Measurements from ENCODE around the gene KIF26A. TPM values are rescaled to one million over a fixed set of nuclear protein-coding genes. Genes with fewer than 3 reads are reported as not detected.

Gene KIF26A
- total RNA-seq, 2 experiments from 2014 or later, result 0.35 to 0.50 TPM

DNA sequence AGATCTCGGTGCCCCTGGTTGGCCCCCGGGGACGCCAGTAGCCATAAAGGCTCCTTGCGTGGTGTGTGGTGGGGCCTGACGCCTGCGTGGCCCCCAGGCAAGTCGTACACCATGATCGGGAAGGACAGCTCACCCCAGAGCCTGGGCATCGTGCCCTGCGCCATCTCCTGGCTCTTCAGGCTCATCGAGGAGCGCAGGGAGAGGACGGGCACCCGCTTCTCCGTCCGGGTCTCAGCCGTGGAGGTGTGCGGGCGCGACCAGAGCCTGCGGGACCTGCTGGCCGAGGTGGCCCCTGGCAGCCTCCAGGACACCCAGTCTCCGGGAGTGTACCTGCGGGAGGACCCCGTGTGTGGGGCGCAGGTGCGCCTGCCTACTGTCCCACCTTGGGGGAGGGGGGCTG is 34.5 kb downstream of the KIF26A start:
- Mint-ChIP-seq H3K4me3 (no peak overlapping the region), H3K4me1 (no peaks in the 10 kb centered on the region)

DNA sequence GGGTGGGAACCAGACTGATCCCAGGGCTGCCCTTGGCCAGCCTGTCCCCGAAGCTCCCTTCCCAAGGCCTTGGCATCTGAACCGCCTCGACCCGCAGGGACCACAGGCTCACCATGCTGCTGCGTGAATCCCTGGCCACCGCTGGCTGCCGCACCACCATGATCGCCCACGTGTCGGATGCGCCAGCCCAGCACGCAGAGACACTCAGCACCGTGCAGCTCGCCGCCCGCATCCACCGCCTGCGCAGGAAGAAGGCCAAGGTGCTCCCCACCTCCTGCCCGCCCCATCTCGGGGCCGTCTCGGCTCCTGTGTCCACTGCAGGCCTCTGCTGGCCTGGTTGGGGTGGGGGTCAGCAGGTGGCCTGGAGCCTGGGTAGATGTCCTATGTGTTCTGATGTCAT is 35.7 kb downstream of the KIF26A start:
- ChIA-PET POLR2A (no interaction called here), CTCF (no interaction called here)
- H3K4me1 Mint-ChIP-seq, result no peaks in the 10 kb centered on the region
- no peaks in the 10 kb centered on the region for H3K36me3 Mint-ChIP-seq (ENCODE audit: low read depth)
- no peak overlapping the region for H3K27ac Mint-ChIP-seq
- H3K27me3 Mint-ChIP-seq, result no peaks in the 10 kb centered on the region
- no peaks in the 10 kb centered on the region for H3K9me3 Mint-ChIP-seq
- DNase-seq, result no peak
- H3K4me3 Mint-ChIP-seq, result no peak overlapping the region

More for the DNA sequence above, 34.5 kb downstream of the KIF26A start:
- H3K27ac Mint-ChIP-seq, result no peak overlapping the region
- no peaks in the 10 kb centered on the region for H3K36me3 Mint-ChIP-seq (ENCODE audit: low read depth)
- no peak for DNase-seq
- CTCF ChIA-PET, result no interaction called here
- no peaks in the 10 kb centered on the region for H3K9me3 Mint-ChIP-seq
- no peaks in the 10 kb centered on the region for H3K27me3 Mint-ChIP-seq
- POLR2A ChIA-PET, result no interaction called here

DNA sequence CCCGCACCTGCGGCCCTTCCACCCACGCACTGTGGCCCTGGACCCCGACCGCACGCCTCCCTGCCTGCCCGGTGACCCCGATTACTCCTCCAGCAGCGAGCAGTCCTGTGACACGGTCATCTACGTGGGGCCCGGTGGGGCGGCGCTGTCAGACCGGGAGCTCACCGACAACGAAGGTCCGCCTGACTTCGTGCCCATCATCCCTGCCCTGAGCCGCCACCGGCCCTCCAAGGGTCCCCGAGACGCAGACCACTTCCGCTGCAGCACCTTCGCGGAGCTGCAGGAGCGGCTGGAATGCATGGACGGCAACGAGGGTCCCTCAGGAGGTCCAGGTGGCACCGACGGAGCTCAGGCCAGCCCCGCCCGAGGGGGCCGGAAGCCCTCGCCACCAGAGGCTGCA is 36.7 kb downstream of the KIF26A start:
- no peaks in the 10 kb centered on the region for H3K27me3 Mint-ChIP-seq
- H3K4me1 Mint-ChIP-seq, result no peaks in the 10 kb centered on the region
- ChIA-PET CTCF (no interaction called here), POLR2A (no interaction called here)
- no peak overlapping the region for H3K27ac Mint-ChIP-seq
- H3K4me3 Mint-ChIP-seq, result no peak overlapping the region
- H3K36me3 Mint-ChIP-seq (ENCODE audit: low read depth), result no peaks in the 10 kb centered on the region
- DNase-seq, result no peak
- no peaks in the 10 kb centered on the region for H3K9me3 Mint-ChIP-seq

DNA sequence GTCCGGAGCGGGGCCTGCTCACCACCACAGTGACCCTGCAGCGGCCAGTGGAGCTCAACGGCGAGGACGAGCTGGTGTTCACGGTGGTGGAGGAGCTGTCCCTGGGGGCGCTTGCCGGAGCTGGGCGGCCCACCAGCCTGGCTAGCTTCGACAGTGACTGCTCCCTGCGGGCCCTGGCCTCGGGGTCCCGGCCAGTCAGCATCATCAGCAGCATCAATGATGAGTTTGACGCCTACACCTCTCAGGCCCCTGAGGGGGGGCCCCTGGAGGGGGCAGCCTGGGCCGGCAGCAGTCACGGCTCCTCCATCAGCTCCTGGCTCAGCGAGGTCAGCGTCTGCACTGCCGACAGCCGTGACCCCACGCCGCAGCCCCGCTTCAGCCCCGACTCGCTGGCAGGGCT is 37.4 kb downstream of the KIF26A start:
- POLR2A ChIA-PET, result no interaction called here
- no peak overlapping the region for H3K27ac Mint-ChIP-seq
- no peaks in the 10 kb centered on the region for H3K4me1 Mint-ChIP-seq
- DNase-seq, result no peak
- CTCF ChIA-PET, result no interaction called here
- no peak overlapping the region for H3K4me3 Mint-ChIP-seq
- H3K9me3 Mint-ChIP-seq, result no peaks in the 10 kb centered on the region
- H3K27me3 Mint-ChIP-seq, result no peaks in the 10 kb centered on the region
- H3K36me3 Mint-ChIP-seq (ENCODE audit: low read depth), result no peaks in the 10 kb centered on the region

DNA sequence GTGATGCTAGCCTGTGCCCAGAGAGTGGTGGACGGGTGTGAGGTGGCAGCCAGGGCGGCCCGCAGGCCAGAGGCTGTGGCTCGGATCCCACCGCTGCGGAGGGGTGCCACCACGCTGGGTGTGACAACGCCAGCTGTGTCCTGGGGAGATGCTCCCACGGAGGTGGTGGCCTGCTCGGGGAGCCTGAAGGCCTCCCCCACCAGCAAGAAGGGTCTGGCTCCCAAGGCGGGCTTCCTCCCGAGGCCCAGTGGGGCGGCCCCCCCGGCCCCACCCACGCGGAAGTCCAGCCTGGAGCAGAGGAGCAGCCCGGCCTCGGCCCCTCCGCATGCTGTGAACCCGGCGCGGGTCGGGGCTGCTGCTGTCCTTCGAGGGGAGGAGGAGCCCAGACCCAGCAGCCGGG is 38.2 kb downstream of the KIF26A start:
- Mint-ChIP-seq H3K27me3 (no peaks in the 10 kb centered on the region), H3K4me3 (no peak overlapping the region), H3K27ac (no peak overlapping the region), H3K36me3 (ENCODE audit: low read depth) (no peaks in the 10 kb centered on the region), H3K9me3 (no peaks in the 10 kb centered on the region), H3K4me1 (no peaks in the 10 kb centered on the region)
- ChIA-PET POLR2A (no interaction called here), CTCF (interaction anchor here (0.5 kb wide), 1 partner anchor 372 kb away, joined by 8 read pairs; no protein-coding TSS in a partner anchor)
- no peak for DNase-seq

DNA sequence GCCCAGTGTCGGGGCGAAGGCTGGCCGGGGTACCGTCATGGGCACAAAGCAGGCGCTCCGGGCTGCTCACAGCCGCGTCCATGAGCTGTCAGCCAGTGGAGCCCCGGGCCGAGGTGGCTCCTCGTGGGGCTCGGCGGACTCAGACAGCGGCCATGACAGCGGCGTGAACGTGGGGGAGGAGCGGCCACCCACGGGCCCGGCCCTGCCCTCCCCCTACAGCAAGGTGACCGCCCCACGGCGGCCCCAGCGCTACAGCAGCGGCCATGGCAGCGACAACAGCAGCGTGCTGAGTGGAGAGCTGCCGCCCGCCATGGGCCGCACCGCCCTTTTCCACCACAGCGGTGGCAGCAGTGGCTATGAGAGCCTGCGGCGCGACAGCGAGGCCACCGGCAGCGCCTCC is 39.0 kb downstream of the KIF26A start:
- CTCF ChIA-PET, result no interaction called here

DNA sequence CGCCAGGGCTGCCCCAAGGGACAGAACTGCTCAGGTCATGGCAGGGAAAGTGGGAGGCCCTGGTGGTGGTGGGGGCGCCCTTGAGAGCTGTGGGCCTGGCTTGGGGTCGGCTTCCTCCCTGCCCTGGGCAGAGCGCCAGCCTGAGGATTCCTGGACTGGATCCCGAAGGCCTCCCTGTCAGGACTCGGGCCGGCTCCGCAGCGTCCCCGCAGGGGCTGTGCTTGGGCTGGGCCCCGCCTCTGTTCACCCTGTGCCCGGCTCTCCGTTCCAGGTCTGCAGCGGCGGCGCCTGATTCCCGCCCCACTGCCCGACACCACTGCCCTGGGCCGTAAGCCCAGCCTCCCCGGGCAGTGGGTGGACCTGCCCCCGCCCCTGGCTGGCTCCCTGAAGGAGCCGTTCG is 39.9 kb downstream of the KIF26A start:
- Mint-ChIP-seq H3K27me3 (no peaks in the 10 kb centered on the region), H3K36me3 (ENCODE audit: low read depth) (no peaks in the 10 kb centered on the region), H3K27ac (no peak overlapping the region), H3K9me3 (no peaks in the 10 kb centered on the region), H3K4me1 (no peaks in the 10 kb centered on the region), H3K4me3 (no peak overlapping the region)
- no peak for DNase-seq
- ChIA-PET CTCF (no interaction called here), POLR2A (no interaction called here)

More for the DNA sequence above, 39.0 kb downstream of the KIF26A start:
- H3K4me3 Mint-ChIP-seq, result no peak overlapping the region
- no peak overlapping the region for H3K27ac Mint-ChIP-seq
- no peak for DNase-seq
- POLR2A ChIA-PET, result no interaction called here
- no peaks in the 10 kb centered on the region for H3K27me3 Mint-ChIP-seq
- H3K36me3 Mint-ChIP-seq (ENCODE audit: low read depth), result no peaks in the 10 kb centered on the region
- no peaks in the 10 kb centered on the region for H3K9me3 Mint-ChIP-seq
- no peaks in the 10 kb centered on the region for H3K4me1 Mint-ChIP-seq

DNA sequence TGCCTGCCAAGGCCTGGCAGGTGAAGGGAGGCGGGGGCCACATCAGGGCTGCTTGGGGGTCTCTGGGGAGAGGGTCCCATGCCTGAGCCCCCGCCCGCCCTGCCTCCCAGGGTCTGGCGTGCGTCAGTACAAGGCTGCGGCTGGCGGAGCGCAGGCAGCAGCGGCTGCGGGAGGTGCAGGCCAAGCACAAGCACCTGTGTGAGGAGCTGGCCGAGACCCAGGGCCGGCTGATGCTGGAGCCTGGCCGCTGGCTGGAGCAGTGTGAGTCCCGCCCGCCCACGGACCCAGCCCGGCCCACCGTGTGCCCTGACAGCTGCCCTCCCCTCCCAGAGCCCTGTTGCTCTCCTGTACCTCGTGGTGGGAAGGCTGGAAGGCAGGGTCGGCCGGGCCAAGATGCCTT is 40.7 kb downstream of the KIF26A start:
- Mint-ChIP-seq H3K4me3 (no peak overlapping the region), H3K27me3 (no peaks in the 10 kb centered on the region), H3K27ac (no peak overlapping the region), H3K4me1 (no peaks in the 10 kb centered on the region), H3K36me3 (ENCODE audit: low read depth) (no peaks in the 10 kb centered on the region), H3K9me3 (no peaks in the 10 kb centered on the region)
- ChIA-PET CTCF (no interaction called here), POLR2A (no interaction called here)
- no peak for DNase-seq

DNA sequence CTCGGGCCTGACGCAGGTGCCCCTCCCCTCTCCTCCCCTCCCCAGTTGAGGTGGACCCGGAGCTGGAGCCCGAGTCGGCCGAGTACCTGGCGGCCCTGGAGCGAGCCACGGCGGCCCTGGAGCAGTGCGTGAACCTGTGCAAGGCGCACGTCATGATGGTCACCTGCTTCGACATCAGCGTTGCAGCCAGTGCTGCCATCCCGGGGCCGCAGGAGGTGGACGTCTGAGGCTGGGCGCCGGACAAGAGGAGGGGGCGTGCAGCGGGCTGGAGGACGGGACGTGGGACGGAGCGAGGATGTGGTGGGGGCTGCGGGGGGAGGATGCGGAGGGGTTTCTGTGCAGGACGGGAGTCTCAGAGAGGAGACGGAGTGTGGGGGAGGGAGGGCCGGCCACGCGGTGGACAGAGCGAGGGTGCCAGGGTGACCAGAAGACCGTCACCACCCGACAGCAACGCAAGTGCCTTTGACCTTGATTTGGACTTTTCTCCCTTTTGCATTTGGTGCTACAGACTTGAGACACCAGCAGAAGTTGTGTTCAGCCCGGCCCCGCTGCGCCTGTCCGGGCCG is 41.3 kb downstream of the KIF26A start:
- no peaks in the 10 kb centered on the region for H3K9me3 Mint-ChIP-seq
- no peaks in the 10 kb centered on the region for H3K36me3 Mint-ChIP-seq (ENCODE audit: low read depth)
- POLR2A ChIA-PET, result no interaction called here
- H3K4me1 Mint-ChIP-seq, result no peaks in the 10 kb centered on the region
- H3K27me3 Mint-ChIP-seq, result no peaks in the 10 kb centered on the region
- DNase-seq, result no peak
- no peak overlapping the region for H3K27ac Mint-ChIP-seq
- CTCF ChIA-PET, result no interaction called here
- no peak overlapping the region for H3K4me3 Mint-ChIP-seq

DNA sequence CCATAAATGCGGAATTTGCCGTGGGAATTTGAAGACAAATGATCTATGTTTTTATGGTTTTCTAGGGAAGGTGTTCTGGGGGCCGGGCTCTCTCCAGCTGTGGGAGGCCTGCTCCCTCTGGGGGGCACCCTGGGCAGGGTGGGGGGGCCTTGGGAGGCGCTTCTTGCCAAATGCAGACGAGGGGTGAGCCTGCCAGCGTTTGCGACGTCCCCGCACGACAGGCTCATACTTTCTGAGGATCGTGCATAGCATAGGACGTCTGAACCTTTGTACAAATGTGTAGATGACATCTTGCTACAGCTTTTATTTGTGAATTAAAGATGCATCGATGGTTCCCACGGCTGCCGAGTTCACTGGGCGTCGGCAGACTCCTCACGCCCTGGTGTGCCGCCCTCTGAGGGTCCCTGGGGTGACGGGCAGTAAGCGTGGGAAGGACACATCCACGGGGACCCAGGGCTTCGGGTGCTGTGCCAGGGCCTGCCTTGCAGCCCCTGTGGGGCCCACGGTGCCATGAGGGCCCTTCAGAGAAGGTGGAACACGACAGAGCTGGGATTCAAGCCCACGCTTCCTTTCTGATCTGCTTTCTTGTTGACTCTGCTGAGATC is 42.3 kb downstream of the KIF26A start:
- Mint-ChIP-seq H3K4me3 (no peak overlapping the region), H3K9me3 (no peaks in the 10 kb centered on the region), H3K4me1 (no peaks in the 10 kb centered on the region), H3K27me3 (no peaks in the 10 kb centered on the region), H3K27ac (no peak overlapping the region), H3K36me3 (ENCODE audit: low read depth) (no peaks in the 10 kb centered on the region)
- POLR2A ChIA-PET, result no interaction called here
- no peak for DNase-seq
- CTCF ChIA-PET, result no interaction called here

DNA sequence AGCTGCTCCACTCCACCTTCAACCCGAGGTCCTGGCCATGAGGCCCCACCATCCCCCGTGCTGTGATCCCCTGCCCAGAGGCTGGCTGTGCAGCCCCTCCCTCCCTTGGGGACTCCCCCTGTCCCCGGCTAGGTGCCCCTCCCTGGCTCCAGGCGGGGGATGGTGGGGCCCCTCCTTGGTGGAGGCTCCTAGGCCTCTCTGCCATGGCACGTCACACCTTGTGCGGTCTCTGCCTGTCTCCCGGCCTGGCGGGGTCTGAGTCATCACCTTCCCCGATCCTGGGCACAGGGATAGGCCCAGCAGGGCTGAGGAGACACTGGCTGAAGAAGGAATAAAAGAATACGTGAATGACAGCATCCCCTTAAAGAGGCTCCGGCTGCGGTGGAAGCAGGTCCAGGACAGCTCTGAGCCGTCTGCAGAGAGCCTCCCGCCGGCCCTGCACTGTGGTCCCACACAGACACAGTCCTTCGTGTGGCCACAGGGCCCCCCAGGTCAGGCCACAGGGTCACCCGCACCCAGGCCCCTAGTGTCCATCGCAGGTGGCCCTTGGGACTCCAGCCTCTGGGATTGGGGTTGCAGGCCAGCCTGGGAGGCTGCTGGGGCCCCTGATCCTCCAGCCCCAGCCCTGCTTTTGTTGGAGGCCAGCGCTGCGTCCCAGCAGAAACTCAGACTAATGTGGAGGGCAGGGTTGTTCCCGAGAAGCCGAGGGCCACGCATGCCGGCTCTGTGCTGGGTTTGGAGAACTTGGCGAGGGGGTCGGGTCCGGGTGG is 43.6 kb downstream of the KIF26A start:
- no peaks in the 10 kb centered on the region for H3K36me3 Mint-ChIP-seq (ENCODE audit: low read depth)
- no peak for DNase-seq
- H3K9me3 Mint-ChIP-seq, result no peaks in the 10 kb centered on the region
- ChIA-PET CTCF (interaction anchor here (0.6 kb wide), 1 partner anchor 429 kb away, joined by 3 read pairs; no protein-coding TSS in a partner anchor), POLR2A (no interaction called here)
- no peak overlapping the region for H3K4me3 Mint-ChIP-seq
- no peak overlapping the region for H3K27ac Mint-ChIP-seq
- no peaks in the 10 kb centered on the region for H3K4me1 Mint-ChIP-seq
- no peaks in the 10 kb centered on the region for H3K27me3 Mint-ChIP-seq

DNA sequence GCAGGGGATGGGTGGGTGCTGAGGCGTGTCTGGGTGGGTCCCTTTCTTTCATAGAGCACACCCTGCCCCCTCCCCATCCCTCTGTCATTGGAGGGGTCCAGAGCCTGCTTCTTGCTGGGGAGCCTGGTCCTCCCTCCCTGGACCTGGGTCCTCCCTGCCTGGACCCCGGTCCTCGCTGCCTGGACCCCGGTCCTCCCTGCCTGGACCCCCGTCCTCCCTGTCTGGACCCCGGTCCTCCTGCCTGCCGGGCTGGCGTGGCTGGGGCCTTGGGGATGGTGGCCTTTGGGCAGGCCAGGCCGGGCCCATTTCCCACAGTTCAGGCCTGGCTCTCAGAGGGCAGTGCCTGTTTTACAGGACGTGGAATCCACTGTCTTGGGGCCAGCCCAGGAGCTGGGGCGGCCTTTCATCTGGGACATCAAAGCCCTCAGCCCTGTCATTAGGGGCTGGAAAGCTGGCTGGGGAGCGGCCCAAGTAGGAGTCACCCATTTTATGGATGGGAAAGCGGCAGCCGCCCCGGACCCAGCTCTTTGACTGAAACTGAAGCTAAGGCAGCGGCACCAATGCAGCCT is 44.6 kb downstream of the KIF26A start:
- DNase-seq, result no peak
- H3K4me1 Mint-ChIP-seq, result no peaks in the 10 kb centered on the region
- CTCF ChIA-PET, result no interaction called here
- POLR2A ChIA-PET, result no interaction called here
- H3K9me3 Mint-ChIP-seq, result no peaks in the 10 kb centered on the region
- H3K27ac Mint-ChIP-seq, result no peak overlapping the region
- H3K36me3 Mint-ChIP-seq (ENCODE audit: low read depth), result no peaks in the 10 kb centered on the region
- H3K4me3 Mint-ChIP-seq, result no peak overlapping the region
- no peaks in the 10 kb centered on the region for H3K27me3 Mint-ChIP-seq

DNA sequence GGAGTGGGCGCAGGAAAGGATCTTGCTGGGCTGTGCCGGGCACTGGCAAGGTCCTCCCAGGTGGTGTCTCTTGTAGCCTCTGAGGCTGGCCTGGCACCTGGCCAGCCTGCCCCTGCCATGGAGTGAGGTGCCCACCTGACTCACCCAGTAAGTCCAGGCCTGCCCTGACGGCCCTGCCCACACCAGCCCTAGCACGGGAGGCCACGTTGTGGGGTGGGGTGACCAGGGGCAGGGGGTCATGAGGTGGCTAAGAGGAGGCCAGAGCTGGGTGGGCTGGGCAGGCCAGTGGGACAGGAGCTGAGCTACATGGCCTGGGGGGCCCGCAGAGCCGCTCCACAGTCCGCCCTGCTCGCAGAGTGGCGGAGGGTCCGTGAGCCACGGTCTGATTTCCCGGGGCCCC is 45.4 kb downstream of the KIF26A start:
- ChIA-PET POLR2A (no interaction called here), CTCF (no interaction called here)
- no peaks in the 10 kb centered on the region for H3K27me3 Mint-ChIP-seq
- DNase-seq, result no peak
- H3K4me1 Mint-ChIP-seq, result no peaks in the 10 kb centered on the region
- H3K27ac Mint-ChIP-seq, result no peak overlapping the region
- H3K9me3 Mint-ChIP-seq, result no peaks in the 10 kb centered on the region
- no peaks in the 10 kb centered on the region for H3K36me3 Mint-ChIP-seq (ENCODE audit: low read depth)
- no peak overlapping the region for H3K4me3 Mint-ChIP-seq

Measured in activated CD4-positive, alpha-beta T cell treated with anti-CD3 and anti-CD28 coated beads, Interleukin-2, amount 10 ng/mL, durations not matched to agents 7 days and 5 days (primary cell).